ENCODE measurements around the gene NDST4. TPM values are rescaled to one million over a fixed set of nuclear protein-coding genes. Genes with fewer than 3 reads are reported as not detected.

The NDST4 gene
- total RNA-seq, 1 experiment from 2014 or later: not detected

DNA sequence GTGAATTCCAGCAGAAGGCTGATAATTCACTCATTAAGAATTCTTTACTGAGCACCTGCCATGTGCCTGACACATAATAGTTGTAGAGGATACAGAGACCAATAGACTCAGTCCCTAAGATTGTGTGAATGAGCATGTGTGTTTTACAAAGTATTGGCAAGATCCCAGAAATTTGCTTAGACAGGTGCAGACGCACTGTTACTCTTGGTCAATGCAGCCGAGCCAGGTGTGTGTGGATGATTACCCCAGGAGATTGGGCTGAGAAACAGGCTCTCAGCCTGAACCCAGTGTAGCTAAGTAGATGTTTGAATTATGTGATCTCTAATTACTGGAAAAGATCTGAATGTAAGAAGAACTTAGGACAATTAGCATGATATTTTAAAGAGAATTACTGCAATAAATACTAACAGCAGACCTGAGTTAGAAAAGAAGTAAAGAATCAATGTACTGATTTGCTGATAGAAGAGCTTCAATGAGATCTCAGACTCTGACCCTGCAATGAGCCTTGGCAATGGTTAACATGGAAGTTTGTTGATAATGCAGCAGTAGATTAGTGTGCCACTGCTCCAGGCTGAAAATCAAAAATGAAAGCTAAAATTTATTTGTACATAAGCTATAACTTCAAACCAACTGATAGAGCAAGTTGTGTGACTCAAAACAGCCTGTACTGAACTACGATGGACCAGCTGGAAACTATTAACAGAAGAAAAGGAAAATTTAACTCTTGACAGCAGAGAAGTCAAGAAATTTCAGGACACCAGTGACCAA is 32.2 kb upstream of the NDST4 start (continued):
- TF ChIP-seq ZFX (IDR thresholded peaks at IDR 0.05) (no peak), EGR1 (IDR thresholded peaks at IDR 0.05; ENCODE audit: low read depth) (no peak), SP1 (IDR thresholded peaks at IDR 0.05; ENCODE audit: low read depth) (no peak), ELF1 (IDR thresholded peaks at IDR 0.05; ENCODE audit: borderline replicate concordance, low read depth) (no peak), RAD21 (IDR thresholded peaks at IDR 0.05; ENCODE audit: low read depth) (no peak)

DNA sequence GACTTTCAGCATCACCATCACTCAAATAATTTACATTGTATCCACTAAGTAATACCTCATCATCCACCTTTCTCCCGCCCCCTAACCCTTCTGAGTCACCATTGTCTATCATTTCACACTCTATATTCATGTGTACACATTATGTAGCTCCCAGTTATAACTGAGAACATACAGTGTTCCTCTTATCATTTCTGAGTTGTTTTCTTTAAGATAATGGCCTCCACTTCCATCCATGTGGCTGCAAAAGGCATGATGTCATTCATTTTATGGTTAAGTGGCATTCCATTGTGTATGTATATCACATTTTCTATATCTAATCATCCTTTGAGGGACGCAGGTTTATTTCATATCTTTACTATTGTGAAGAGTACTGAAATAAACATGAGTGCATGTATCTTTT is 14.6 kb upstream of the NDST4 start:
- DNase-seq (ENCODE audit: low read depth, low spot score): no peak
- RAD21 ChIA-PET (ENCODE audit: low non-redundant PET in 1 of 2, low total read pairs in 2 of 2, uncharacterized antibody in 2 of 2, unreplicated experiment in 2 of 2): no interaction called here
- no peak for ATAC-seq
- Histone ChIP-seq H3K9ac (ENCODE audit: low read length) (no peak overlapping the region), H2AFZ (ENCODE audit: low read depth, low read length, poor library complexity, severe bottlenecking) (no peak overlapping the region), H3K27ac (ENCODE audit: low read depth, low read length) (no peak overlapping the region), H3K9me2 (ENCODE audit: insufficient read depth) (0 out of 2 replicates have a peak, but pooled peaks cover 6% of the 10 kb centered on the region), H3K4me3 (replicated peaks in 1 of 2; ENCODE audit: low read depth in 1 of 2, low read length in 2 of 2) (no peak overlapping the region), H3K36me3 (ENCODE audit: control insufficient read depth in 1 of 2, insufficient read depth in 2 of 2, low read length in 2 of 2) (no peaks in the 10 kb centered on the region), H3K4me1 (ENCODE audit: control insufficient read depth in 1 of 2, insufficient read depth in 2 of 2, low read length in 2 of 2) (no peaks in the 10 kb centered on the region), H3K9me3 (ENCODE audit: control insufficient read depth in 1 of 2, insufficient read depth in 1 of 2, low read depth in 1 of 2, low read length in 2 of 2) (no peaks in the 10 kb centered on the region), H4K20me1 (ENCODE audit: insufficient read depth) (no peaks in the 10 kb centered on the region), H3K4me2 (ENCODE audit: low read length) (no peak overlapping the region), H3K79me2 (ENCODE audit: insufficient read depth, low read length) (no peaks in the 10 kb centered on the region), H3K27me3 (ENCODE audit: insufficient read depth, low read length) (no peaks in the 10 kb centered on the region)
- no TSS peak for BruUV-seq (replicated peaks)
- intact Hi-C loops (cut with micrococcal nuclease): no loop called here
- POLR2A ChIA-PET: no interaction called here
- no peak for TF ChIP-seq CEBPB (IDR thresholded peaks at IDR 0.05; ENCODE audit: low read depth)
- no peak for TF ChIP-seq EZH2 (IDR thresholded peaks at IDR 0.05)
- no peak for TF ChIP-seq SIN3A (IDR thresholded peaks at IDR 0.05; ENCODE audit: low read depth)
- TF ChIP-seq ZFX (IDR thresholded peaks at IDR 0.05): no peak
- no peak for TF ChIP-seq SRF (IDR thresholded peaks at IDR 0.05; ENCODE audit: low read depth)
- TF ChIP-seq YY1 (IDR thresholded peaks at IDR 0.05; ENCODE audit: extremely low read depth, insufficient replicate concordance, low read depth, low read length): no peak
- TF ChIP-seq SP1 (IDR thresholded peaks at IDR 0.05; ENCODE audit: low read depth): no peak
- no peak for TF ChIP-seq CBX3 (IDR thresholded peaks at IDR 0.05; ENCODE audit: low read depth)
- no peak for TF ChIP-seq ELF1 (IDR thresholded peaks at IDR 0.05; ENCODE audit: borderline replicate concordance, low read depth)
- no peak for TF ChIP-seq EZH2phosphoT487 (IDR thresholded peaks at IDR 0.05; ENCODE audit: borderline replicate concordance)
- TF ChIP-seq, protein P1, sequence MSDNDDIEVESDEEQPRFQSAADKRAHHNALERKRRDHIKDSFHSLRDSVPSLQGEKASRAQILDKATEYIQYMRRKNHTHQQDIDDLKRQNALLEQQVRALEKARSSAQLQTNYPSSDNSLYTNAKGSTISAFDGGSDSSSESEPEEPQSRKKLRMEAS (IDR thresholded peaks at IDR 0.05): no peak
- no peak for TF ChIP-seq FOSL1 (IDR thresholded peaks at IDR 0.05; ENCODE audit: low read depth)
- TF ChIP-seq POLR2A (IDR thresholded peaks at IDR 0.05; ENCODE audit: borderline replicate concordance, extremely low read depth, insufficient read depth, insufficient read length): no peak
- TF ChIP-seq EGR1 (IDR thresholded peaks at IDR 0.05; ENCODE audit: low read depth): no peak
- no peak for TF ChIP-seq JUND (IDR thresholded peaks at IDR 0.05)
- TF ChIP-seq, protein P2, sequence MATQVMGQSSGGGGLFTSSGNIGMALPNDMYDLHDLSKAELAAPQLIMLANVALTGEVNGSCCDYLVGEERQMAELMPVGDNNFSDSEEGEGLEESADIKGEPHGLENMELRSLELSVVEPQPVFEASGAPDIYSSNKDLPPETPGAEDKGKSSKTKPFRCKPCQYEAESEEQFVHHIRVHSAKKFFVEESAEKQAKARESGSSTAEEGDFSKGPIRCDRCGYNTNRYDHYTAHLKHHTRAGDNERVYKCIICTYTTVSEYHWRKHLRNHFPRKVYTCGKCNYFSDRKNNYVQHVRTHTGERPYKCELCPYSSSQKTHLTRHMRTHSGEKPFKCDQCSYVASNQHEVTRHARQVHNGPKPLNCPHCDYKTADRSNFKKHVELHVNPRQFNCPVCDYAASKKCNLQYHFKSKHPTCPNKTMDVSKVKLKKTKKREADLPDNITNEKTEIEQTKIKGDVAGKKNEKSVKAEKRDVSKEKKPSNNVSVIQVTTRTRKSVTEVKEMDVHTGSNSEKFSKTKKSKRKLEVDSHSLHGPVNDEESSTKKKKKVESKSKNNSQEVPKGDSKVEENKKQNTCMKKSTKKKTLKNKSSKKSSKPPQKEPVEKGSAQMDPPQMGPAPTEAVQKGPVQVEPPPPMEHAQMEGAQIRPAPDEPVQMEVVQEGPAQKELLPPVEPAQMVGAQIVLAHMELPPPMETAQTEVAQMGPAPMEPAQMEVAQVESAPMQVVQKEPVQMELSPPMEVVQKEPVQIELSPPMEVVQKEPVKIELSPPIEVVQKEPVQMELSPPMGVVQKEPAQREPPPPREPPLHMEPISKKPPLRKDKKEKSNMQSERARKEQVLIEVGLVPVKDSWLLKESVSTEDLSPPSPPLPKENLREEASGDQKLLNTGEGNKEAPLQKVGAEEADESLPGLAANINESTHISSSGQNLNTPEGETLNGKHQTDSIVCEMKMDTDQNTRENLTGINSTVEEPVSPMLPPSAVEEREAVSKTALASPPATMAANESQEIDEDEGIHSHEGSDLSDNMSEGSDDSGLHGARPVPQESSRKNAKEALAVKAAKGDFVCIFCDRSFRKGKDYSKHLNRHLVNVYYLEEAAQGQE (IDR thresholded peaks at IDR 0.05; ENCODE audit: low read depth): no peak
- no peak for TF ChIP-seq ZNF274 (IDR thresholded peaks at IDR 0.05; ENCODE audit: low read depth, low read length)
- TF ChIP-seq, protein P3, sequence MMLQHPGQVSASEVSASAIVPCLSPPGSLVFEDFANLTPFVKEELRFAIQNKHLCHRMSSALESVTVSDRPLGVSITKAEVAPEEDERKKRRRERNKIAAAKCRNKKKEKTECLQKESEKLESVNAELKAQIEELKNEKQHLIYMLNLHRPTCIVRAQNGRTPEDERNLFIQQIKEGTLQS (IDR thresholded peaks at IDR 0.05): no peak
- TF ChIP-seq, protein P4, sequence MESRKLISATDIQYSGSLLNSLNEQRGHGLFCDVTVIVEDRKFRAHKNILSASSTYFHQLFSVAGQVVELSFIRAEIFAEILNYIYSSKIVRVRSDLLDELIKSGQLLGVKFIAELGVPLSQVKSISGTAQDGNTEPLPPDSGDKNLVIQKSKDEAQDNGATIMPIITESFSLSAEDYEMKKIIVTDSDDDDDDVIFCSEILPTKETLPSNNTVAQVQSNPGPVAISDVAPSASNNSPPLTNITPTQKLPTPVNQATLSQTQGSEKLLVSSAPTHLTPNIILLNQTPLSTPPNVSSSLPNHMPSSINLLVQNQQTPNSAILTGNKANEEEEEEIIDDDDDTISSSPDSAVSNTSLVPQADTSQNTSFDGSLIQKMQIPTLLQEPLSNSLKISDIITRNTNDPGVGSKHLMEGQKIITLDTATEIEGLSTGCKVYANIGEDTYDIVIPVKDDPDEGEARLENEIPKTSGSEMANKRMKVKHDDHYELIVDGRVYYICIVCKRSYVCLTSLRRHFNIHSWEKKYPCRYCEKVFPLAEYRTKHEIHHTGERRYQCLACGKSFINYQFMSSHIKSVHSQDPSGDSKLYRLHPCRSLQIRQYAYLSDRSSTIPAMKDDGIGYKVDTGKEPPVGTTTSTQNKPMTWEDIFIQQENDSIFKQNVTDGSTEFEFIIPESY (IDR thresholded peaks at IDR 0.05; ENCODE audit: extremely low read depth, insufficient replicate concordance, low read length): no peak
- CTCF ChIA-PET: no interaction called here

Data from HCT116 (cell line).